ENCODE results near the gene PRSS57. TPM values are rescaled to one million over a fixed set of nuclear protein-coding genes. Genes with fewer than 3 reads are reported as not detected.

PRSS57 gene
- total RNA-seq, 8 experiments from 2014 or later = 0.11 to 0.90 (median 0.47) TPM; not detected in 4

- WGBS, 10 experiments = 80 to 100% (median 93%) methylated on average over 1 to 5 of the region's 58 CpGs; no CpG with 5 or more reads in 4 of the 10 experiments
- Histone ChIP-seq H3K27ac (no peak overlapping the region), H3K4me3 (no peak overlapping the region), H3K4me1 (replicated peaks in 1 of 2) (no peaks in the 10 kb centered on the region)
- ATAC-seq (replicated peaks in 6 of 8) = no peak
- in situ Hi-C loops (cut with MboI; ENCODE audit: low pct_unique_long_range_greater_than_20kb in 2 of 9, low sequenced_read_pairs in 9 of 9, unreplicated experiment in 9 of 9) = loop anchor here in 2 of 9 experiments (25.0 kb wide), 2 partner anchors 111 to 261 kb away; partner anchors contain the start of genes KISS1R (in 1 of the 2), MISP (in 1 of the 2) and R3HDM4 (in 1 of the 2)
These were observed 44.0 kb downstream of the PRSS57 start for GRCh38 chr19:651114-651818.

- in situ Hi-C loops (cut with MboI; ENCODE audit: low pct_unique_long_range_greater_than_20kb in 2 of 9, low sequenced_read_pairs in 9 of 9, unreplicated experiment in 9 of 9) = loop anchor here in 2 of 9 experiments (25.0 kb wide), 2 partner anchors 112 to 262 kb away; partner anchors contain the start of genes KISS1R (in 1 of the 2), MISP (in 1 of the 2) and R3HDM4 (in 1 of the 2)
These were observed 45.1 kb downstream of the PRSS57 start for GRCh38 chr19:650121-650520.

GRCh38 chr19:648904-649801 lies 46.1 kb downstream of the PRSS57 start:
- ATAC-seq (replicated peaks in 6 of 8) = no peak
- Histone ChIP-seq H3K4me1 (replicated peaks in 1 of 2) (no peaks in the 10 kb centered on the region), H3K4me3 (no peak overlapping the region), H3K27ac (no peak overlapping the region)
- in situ Hi-C loops (cut with MboI; ENCODE audit: low pct_unique_long_range_greater_than_20kb in 2 of 9, low sequenced_read_pairs in 9 of 9, unreplicated experiment in 9 of 9) = no loop called here
- 80 to 100% (median 100%) methylated on average over 1 to 11 of the region's 53 CpGs; no CpG with 5 or more reads in 5 of the 10 experiments for WGBS, 10 experiments

More at GRCh38 chr19:650121-650520, 45.1 kb downstream of the PRSS57 start:
- H3K27ac ChIP-seq = no peak overlapping the region
- H3K4me1 ChIP-seq (replicated peaks in 1 of 2) = no peaks in the 10 kb centered on the region
- no peak overlapping the region for H3K4me3 ChIP-seq
- ATAC-seq (replicated peaks in 6 of 8) = no peak
- 80 to 100% (median 92%) methylated on average over 1 of the region's 11 CpGs; no CpG with 5 or more reads in 6 of the 10 experiments for WGBS, 10 experiments

GRCh38 chr19:648305-648704 lies 46.9 kb downstream of the PRSS57 start:
- ATAC-seq (replicated peaks in 6 of 8) = no peak
- in situ Hi-C loops (cut with MboI; ENCODE audit: low pct_unique_long_range_greater_than_20kb in 2 of 9, low sequenced_read_pairs in 9 of 9, unreplicated experiment in 9 of 9) = no loop called here
- no peaks in the 10 kb centered on the region for H3K4me1 ChIP-seq (replicated peaks in 1 of 2)
- 80 to 98% methylated on average over 1 to 11 of the region's 29 CpGs; no CpG with 5 or more reads in 8 of the 10 experiments for WGBS, 10 experiments
- H3K4me3 ChIP-seq = no peak overlapping the region
- H3K27ac ChIP-seq = no peak overlapping the region

- Histone ChIP-seq H3K27ac (no peak overlapping the region), H3K4me3 (no peak overlapping the region), H3K4me1 (replicated peaks in 1 of 2) (no peaks in the 10 kb centered on the region)
- in situ Hi-C loops (cut with MboI; ENCODE audit: low pct_unique_long_range_greater_than_20kb in 2 of 9, low sequenced_read_pairs in 9 of 9, unreplicated experiment in 9 of 9) = no loop called here
- ATAC-seq (replicated peaks in 6 of 8) = no peak
- WGBS, 10 experiments = 80 to 100% (median 98%) methylated on average over 1 to 16 of the region's 52 CpGs; no CpG with 5 or more reads in 6 of the 10 experiments
These were observed 47.5 kb downstream of the PRSS57 start for GRCh38 chr19:647566-648284.

GRCh38 chr19:646779-647565 lies 48.3 kb downstream of the PRSS57 start:
- in situ Hi-C loops (cut with MboI; ENCODE audit: low pct_unique_long_range_greater_than_20kb in 2 of 9, low sequenced_read_pairs in 9 of 9, unreplicated experiment in 9 of 9) = no loop called here
- ATAC-seq (replicated peaks in 6 of 8) = no peak
- H3K27ac ChIP-seq = no peak overlapping the region
- WGBS, 10 experiments = 80 to 100% (median 96%) methylated on average over 1 to 17 of the region's 48 CpGs; no CpG with 5 or more reads in 2 of the 10 experiments
- H3K4me1 ChIP-seq (replicated peaks in 1 of 2) = no peaks in the 10 kb centered on the region
- no peak overlapping the region for H3K4me3 ChIP-seq

GRCh38 chr19:645912-646778 lies 49.1 kb downstream of the PRSS57 start:
- no peak for ATAC-seq (replicated peaks in 6 of 8)
- H3K4me3 ChIP-seq = no peak overlapping the region
- no peaks in the 10 kb centered on the region for H3K4me1 ChIP-seq (replicated peaks in 1 of 2)
- WGBS, 10 experiments = 80 to 92% (median 88%) methylated on average over 1 to 12 of the region's 62 CpGs; no CpG with 5 or more reads in 6 of the 10 experiments
- in situ Hi-C loops (cut with MboI; ENCODE audit: low pct_unique_long_range_greater_than_20kb in 2 of 9, low sequenced_read_pairs in 9 of 9, unreplicated experiment in 9 of 9) = no loop called here
- no peak overlapping the region for H3K27ac ChIP-seq

- 20 to 100% (median 75%) methylated on average over 1 to 2 of the region's 14 CpGs; no CpG with 5 or more reads in 6 of the 10 experiments for WGBS, 10 experiments
- H3K27ac ChIP-seq = no peak overlapping the region
- ATAC-seq (replicated peaks in 6 of 8) = peak in 1 of 8 experiments; percentile 11
- H3K4me3 ChIP-seq = no peak overlapping the region
- in situ Hi-C loops (cut with MboI; ENCODE audit: low pct_unique_long_range_greater_than_20kb in 2 of 9, low sequenced_read_pairs in 9 of 9, unreplicated experiment in 9 of 9) = no loop called here
- H3K4me1 ChIP-seq (replicated peaks in 1 of 2) = no peaks in the 10 kb centered on the region
These were observed 50.5 kb downstream of the PRSS57 start for GRCh38 chr19:644789-645188.

- no peak for ATAC-seq (replicated peaks in 6 of 8)
- Histone ChIP-seq H3K4me1 (replicated peaks in 1 of 2) (no peaks in the 10 kb centered on the region), H3K27ac (no peak overlapping the region), H3K4me3 (no peak overlapping the region)
- 87 to 100% (median 100%) methylated on average over 2 to 6 of the region's 28 CpGs; no CpG with 5 or more reads in 7 of the 10 experiments for WGBS, 10 experiments
- in situ Hi-C loops (cut with MboI; ENCODE audit: low pct_unique_long_range_greater_than_20kb in 2 of 9, low sequenced_read_pairs in 9 of 9, unreplicated experiment in 9 of 9) = no loop called here
These were observed 50.9 kb downstream of the PRSS57 start for GRCh38 chr19:644363-644762.

GRCh38 chr19:643736-644135 lies 51.5 kb downstream of the PRSS57 start:
- in situ Hi-C loops (cut with MboI; ENCODE audit: low pct_unique_long_range_greater_than_20kb in 2 of 9, low sequenced_read_pairs in 9 of 9, unreplicated experiment in 9 of 9) = no loop called here
- ATAC-seq (replicated peaks in 6 of 8) = no peak
- 40 to 100% methylated on average over 1 of the region's 24 CpGs; no CpG with 5 or more reads in 8 of the 10 experiments for WGBS, 10 experiments

More at GRCh38 chr19:643736-644135, 51.5 kb downstream of the PRSS57 start:
- Histone ChIP-seq H3K4me1 (replicated peaks in 1 of 2) (peaks cover 0 to 4% of the 10 kb centered on the region in 2 donors), H3K27ac (no peak overlapping the region), H3K4me3 (no peak overlapping the region)

All from motor neuron (in vitro differentiated cells).